ENCODE measurements around the gene RAD51B.
A peak's percentile ranks its signal among the peaks of the same experiment; 100 is the strongest.

Gene RAD51B

DNA sequence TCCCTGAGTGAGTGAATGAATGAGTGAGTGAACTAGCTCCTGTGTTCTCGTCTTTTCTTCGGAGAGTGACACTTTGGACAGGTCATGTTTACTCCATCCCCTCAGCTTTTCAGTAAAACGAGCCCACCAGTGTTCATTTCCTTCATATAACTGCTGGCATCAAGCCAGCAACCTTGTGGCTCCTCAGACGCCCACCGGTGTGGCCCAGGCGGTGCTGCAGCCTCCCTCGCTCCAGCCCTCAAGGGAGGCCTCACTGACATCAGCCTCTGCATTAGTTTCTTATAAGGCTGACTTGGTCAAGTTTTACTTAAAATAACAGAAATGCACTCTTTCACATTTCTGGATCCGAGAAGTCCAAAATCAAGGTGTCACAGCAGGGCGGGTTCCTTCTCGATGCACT is 785.2 kb downstream of the RAD51B start:
- H3K27me3 Mint-ChIP-seq (ENCODE audit: low read depth), result no peaks in the 10 kb centered on the region
- H3K9me3 Mint-ChIP-seq, result no peaks in the 10 kb centered on the region
- H3K4me1 Mint-ChIP-seq, result peaks cover 59% of the 10 kb centered on the region
- TF ChIP-seq CTCF (IDR thresholded peaks at IDR 0.05; ENCODE audit: unreplicated experiment in 3 of 3), result no peak
- H3K4me3 Mint-ChIP-seq, result no peak overlapping the region
- H3K27ac Mint-ChIP-seq, result no peak overlapping the region
- H3K36me3 Mint-ChIP-seq (ENCODE audit: low read depth), result no peaks in the 10 kb centered on the region

- Mint-ChIP-seq H3K27ac (no peak overlapping the region), H3K36me3 (ENCODE audit: low read depth) (no peaks in the 10 kb centered on the region), H3K4me1 (peaks cover 47% of the 10 kb centered on the region), H3K27me3 (ENCODE audit: low read depth) (no peaks in the 10 kb centered on the region), H3K4me3 (no peak overlapping the region), H3K9me3 (no peaks in the 10 kb centered on the region)
- no peak for TF ChIP-seq CTCF (IDR thresholded peaks at IDR 0.05; ENCODE audit: unreplicated experiment in 3 of 3)
Observed at GRCh38 chr14:68606176-68606575, 786.6 kb downstream of the RAD51B start.

- H3K4me1 Mint-ChIP-seq, result peaks cover 44% of the 10 kb centered on the region
- no peak for TF ChIP-seq CTCF (IDR thresholded peaks at IDR 0.05; ENCODE audit: unreplicated experiment in 3 of 3)
- H3K36me3 Mint-ChIP-seq (ENCODE audit: low read depth), result no peaks in the 10 kb centered on the region
- H3K27me3 Mint-ChIP-seq (ENCODE audit: low read depth), result no peaks in the 10 kb centered on the region
- no peak overlapping the region for H3K4me3 Mint-ChIP-seq
- no peak overlapping the region for H3K27ac Mint-ChIP-seq
- no peaks in the 10 kb centered on the region for H3K9me3 Mint-ChIP-seq
Observed at GRCh38 chr14:68606644-68607043, 787.1 kb downstream of the RAD51B start.

- Mint-ChIP-seq H3K9me3 (peaks cover under 1% of the 10 kb centered on the region), H3K4me1 (peaks cover 38% of the 10 kb centered on the region), H3K36me3 (ENCODE audit: low read depth) (peaks cover 1% of the 10 kb centered on the region), H3K4me3 (peak overlapping the region; percentile 4 to 26 (median 25)), H3K27ac (no peak overlapping the region), H3K27me3 (ENCODE audit: low read depth) (no peaks in the 10 kb centered on the region)
- no peak for TF ChIP-seq CTCF (IDR thresholded peaks at IDR 0.05; ENCODE audit: unreplicated experiment in 3 of 3)
Observed at GRCh38 chr14:68607081-68607866, 787.7 kb downstream of the RAD51B start.

- H3K4me3 Mint-ChIP-seq, result peak overlapping the region in 2 of 3 experiments; percentile 25 to 31
- H3K4me1 Mint-ChIP-seq, result peaks cover 33% of the 10 kb centered on the region
- H3K36me3 Mint-ChIP-seq (ENCODE audit: low read depth), result peaks cover 6% of the 10 kb centered on the region
- H3K27me3 Mint-ChIP-seq (ENCODE audit: low read depth), result no peaks in the 10 kb centered on the region
- peaks cover 6% of the 10 kb centered on the region for H3K9me3 Mint-ChIP-seq
- no peak for TF ChIP-seq CTCF (IDR thresholded peaks at IDR 0.05; ENCODE audit: unreplicated experiment in 3 of 3)
- H3K27ac Mint-ChIP-seq, result no peak overlapping the region
Observed at GRCh38 chr14:68607867-68608573, 788.4 kb downstream of the RAD51B start.

All from nephron (organoid).